ENCODE measurements around the gene TTYH2. TPM values are rescaled to one million over a fixed set of nuclear protein-coding genes. Genes with fewer than 3 reads are reported as not detected.

Gene TTYH2, protein sequence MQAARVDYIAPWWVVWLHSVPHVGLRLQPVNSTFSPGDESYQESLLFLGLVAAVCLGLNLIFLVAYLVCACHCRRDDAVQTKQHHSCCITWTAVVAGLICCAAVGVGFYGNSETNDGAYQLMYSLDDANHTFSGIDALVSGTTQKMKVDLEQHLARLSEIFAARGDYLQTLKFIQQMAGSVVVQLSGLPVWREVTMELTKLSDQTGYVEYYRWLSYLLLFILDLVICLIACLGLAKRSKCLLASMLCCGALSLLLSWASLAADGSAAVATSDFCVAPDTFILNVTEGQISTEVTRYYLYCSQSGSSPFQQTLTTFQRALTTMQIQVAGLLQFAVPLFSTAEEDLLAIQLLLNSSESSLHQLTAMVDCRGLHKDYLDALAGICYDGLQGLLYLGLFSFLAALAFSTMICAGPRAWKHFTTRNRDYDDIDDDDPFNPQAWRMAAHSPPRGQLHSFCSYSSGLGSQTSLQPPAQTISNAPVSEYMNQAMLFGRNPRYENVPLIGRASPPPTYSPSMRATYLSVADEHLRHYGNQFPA
- total RNA-seq = 10 to 100 TPM in 1 of 5 donors, 1 to 10 TPM in 3, under 1 TPM in 1; 0.58 to 17.9 (median 2.8) TPM
- polyA plus RNA-seq = 1 to 10 TPM; 1.2 to 1.8 (median 1.3) TPM
- long read RNA-seq, donor 1, partial matches to known transcripts = 0 of 2 reads
- long read RNA-seq, donor 1, other reads (novel, unspliced or antisense) = 0 of 2 reads
- long read RNA-seq, donor 2, partial matches to known transcripts = 0 of 3 reads
- long read RNA-seq, donor 2, other reads (novel, unspliced or antisense) = 0 of 3 reads
- long read RNA-seq, donor 3 = 0 reads
- long read RNA-seq, donor 4 = 0 reads
- long read RNA-seq, donor 5, partial matches to known transcripts = 0 of 3 reads
- long read RNA-seq, donor 5, other reads (novel, unspliced or antisense) = 0 of 3 reads
- long read RNA-seq, donor 6, partial matches to known transcripts = 9 of 12 reads
- long read RNA-seq, donor 6, other reads (novel, unspliced or antisense) = 0 of 12 reads
- long read RNA-seq, donor 7, partial matches to known transcripts = 7 of 9 reads
- long read RNA-seq, donor 7, other reads (novel, unspliced or antisense) = 0 of 9 reads
- long read RNA-seq, donor 8 = 0 reads
- long read RNA-seq, donor 9, partial matches to known transcripts = 6 of 8 reads
- long read RNA-seq, donor 9, other reads (novel, unspliced or antisense) = 0 of 8 reads
- long read RNA-seq, donor 10, partial matches to known transcripts = 0 of 1 reads
- long read RNA-seq, donor 10, other reads (novel, unspliced or antisense) = 0 of 1 reads

DNA sequence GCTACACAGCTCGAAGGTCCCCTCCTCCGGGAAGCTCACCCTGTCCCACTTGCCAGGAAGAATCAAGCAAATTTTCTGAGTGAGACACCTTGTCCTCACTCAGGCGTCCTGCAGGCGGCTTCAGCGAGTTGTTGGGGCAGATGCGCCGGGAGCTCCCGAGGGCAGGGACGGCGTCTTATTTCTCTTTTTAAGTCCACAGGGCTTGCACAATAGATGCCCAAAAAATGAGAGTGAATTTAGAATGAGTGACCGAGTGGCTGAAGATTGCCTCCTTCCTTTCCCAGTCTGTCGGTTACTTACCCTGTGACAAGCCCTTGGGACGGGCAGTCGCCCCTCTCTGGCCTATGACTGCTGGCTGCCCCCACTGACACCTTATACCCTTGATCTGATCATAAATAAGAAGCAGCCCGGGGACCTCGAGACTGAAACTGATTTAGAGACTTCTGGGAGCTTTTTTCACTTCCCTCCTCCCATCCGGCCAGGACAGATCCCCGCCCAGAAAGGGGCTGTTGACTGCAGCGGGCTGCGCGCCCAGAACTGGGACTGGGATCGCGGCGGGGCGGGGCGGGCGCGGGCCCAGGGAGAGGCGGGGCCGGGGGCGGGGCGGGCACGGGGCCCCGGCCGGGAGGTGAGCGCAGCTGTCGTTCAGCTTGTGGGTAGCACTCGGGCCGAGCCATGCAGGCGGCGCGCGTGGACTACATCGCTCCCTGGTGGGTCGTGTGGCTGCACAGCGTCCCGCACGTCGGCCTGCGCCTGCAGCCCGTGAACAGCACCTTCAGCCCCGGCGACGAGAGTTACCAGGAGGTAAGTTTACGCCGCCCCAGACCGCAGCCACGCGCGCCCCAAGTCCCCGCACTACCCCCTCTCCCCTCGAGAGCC, at the start of gene TTYH2:
TTYH2 (plus strand) TSS at position 659 of the 879 bp plus-strand sequence; CDS start at position 676, 17 bp downstream.
- H3K4me1 ChIP-seq = peaks cover 28 to 77% (median 52%) of the 10 kb centered on the region in 4 donors
- TF ChIP-seq POLR2A (IDR thresholded peaks at IDR 0.05) = no peak
- TF ChIP-seq, protein P1, sequence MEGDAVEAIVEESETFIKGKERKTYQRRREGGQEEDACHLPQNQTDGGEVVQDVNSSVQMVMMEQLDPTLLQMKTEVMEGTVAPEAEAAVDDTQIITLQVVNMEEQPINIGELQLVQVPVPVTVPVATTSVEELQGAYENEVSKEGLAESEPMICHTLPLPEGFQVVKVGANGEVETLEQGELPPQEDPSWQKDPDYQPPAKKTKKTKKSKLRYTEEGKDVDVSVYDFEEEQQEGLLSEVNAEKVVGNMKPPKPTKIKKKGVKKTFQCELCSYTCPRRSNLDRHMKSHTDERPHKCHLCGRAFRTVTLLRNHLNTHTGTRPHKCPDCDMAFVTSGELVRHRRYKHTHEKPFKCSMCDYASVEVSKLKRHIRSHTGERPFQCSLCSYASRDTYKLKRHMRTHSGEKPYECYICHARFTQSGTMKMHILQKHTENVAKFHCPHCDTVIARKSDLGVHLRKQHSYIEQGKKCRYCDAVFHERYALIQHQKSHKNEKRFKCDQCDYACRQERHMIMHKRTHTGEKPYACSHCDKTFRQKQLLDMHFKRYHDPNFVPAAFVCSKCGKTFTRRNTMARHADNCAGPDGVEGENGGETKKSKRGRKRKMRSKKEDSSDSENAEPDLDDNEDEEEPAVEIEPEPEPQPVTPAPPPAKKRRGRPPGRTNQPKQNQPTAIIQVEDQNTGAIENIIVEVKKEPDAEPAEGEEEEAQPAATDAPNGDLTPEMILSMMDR (IDR thresholded peaks at IDR 0.05) = peak in 1 of 7 experiments; percentile 1
- TF ChIP-seq POLR2AphosphoS5 (IDR thresholded peaks at IDR 0.05) = peak in 2 of 3 donors; percentile 40 to 64
- intact Hi-C loops (cut with DNase I; ENCODE audit: low total_unique reads) = loop anchor here (10.0 kb wide), 1 partner anchor 72 kb away; no protein-coding TSS in a partner anchor
- H3K27ac ChIP-seq = peak within 1 kb of the TSS; percentile 67 to 84 (median 75)
- peaks cover 20 to 34% (median 26%) of the 10 kb centered on the region in 4 donors for H3K36me3 ChIP-seq
- peak; percentile 88 to 96 for DNase-seq
- 0 to 2% (median 1%) methylated on average over 37 to 62 of the region's 62 CpGs for WGBS, 5 donors
- no peaks in the 10 kb centered on the region for H3K9me3 ChIP-seq
- H3K4me3 ChIP-seq = peak within 1 kb of the TSS; percentile 48 to 63 (median 52)
- H3K27me3 ChIP-seq = peaks cover 0 to 11% (median 0%) of the 10 kb centered on the region in 3 donors

DNA sequence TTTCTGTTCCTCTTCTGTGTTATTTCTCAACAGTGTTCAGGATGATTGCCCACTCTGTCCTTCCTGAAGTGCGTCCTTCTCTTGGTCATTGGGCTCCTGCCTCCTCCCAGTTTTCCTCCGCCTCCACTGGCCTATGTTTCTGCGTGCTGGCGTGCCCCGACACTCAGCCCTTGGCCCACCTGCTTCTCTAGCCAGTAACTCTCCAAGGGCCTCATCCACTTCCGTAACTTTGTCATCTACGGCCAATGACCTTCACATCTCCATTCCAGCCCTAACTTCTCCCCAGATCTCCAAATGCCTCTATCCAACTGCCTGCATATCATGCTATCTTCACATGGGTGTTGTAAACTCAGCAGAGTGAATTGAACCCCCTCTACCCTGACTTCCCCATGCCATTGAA, 49.5 kb upstream of the TTYH2 start:
- 85 to 90% (median 89%) methylated on average over 7 of the region's 7 CpGs for WGBS, 5 donors
- Histone ChIP-seq H3K27me3 (peaks cover 0 to 70% (median 0%) of the 10 kb centered on the region in 3 donors), H3K9me3 (peaks cover 0 to 2% (median 0%) of the 10 kb centered on the region in 4 donors), H3K4me3 (no peak overlapping the region), H3K4me1 (no peaks in the 10 kb centered on the region), H3K36me3 (no peaks in the 10 kb centered on the region), H3K27ac (no peak overlapping the region)
- TF ChIP-seq POLR2AphosphoS5 (IDR thresholded peaks at IDR 0.05) = no peak
- no peak for TF ChIP-seq POLR2A (IDR thresholded peaks at IDR 0.05)
- TF ChIP-seq, protein P1 (IDR thresholded peaks at IDR 0.05) = no peak
- TF ChIP-seq EP300 (IDR thresholded peaks at IDR 0.05) = no peak
- intact Hi-C loops (cut with DNase I; ENCODE audit: low total_unique reads) = no loop called here
- no peak for DNase-seq

DNA sequence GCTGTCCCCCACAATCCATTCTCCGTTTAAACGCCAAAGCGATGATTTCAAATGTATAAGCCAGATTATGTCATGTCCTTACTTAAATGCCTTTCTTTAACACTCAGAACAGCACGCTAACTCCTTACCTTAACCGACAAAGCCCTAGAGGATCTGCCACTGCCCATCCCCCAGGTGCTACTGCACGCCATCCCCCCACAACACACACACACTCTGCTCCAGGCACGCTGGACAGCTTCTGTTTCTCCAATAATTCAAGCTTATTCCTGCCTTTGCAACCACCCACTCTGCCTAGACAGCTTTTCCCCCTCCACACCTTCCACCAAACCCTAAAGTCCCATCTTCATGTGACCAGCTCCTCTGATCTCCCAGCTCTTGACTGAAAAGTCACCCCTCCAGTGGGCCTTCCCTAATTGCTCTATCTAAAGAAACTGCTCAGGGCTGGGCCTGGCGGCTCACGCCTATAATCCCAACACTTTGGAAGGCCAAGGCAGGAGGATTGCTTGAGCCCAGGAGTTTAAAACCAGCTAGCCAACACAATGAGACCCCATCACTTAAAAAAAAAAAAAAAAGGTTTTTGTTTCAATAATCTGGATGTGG, 48.8 kb upstream of the TTYH2 start:
- WGBS, 5 donors = 73 to 87% (median 81%) methylated on average over 9 of the region's 9 CpGs
- DNase-seq = no peak
- Histone ChIP-seq H3K27ac (no peak overlapping the region), H3K4me3 (no peak overlapping the region), H3K4me1 (no peaks in the 10 kb centered on the region), H3K9me3 (no peaks in the 10 kb centered on the region), H3K36me3 (no peaks in the 10 kb centered on the region), H3K27me3 (peaks cover 0 to 66% (median 0%) of the 10 kb centered on the region in 3 donors)
- intact Hi-C loops (cut with DNase I; ENCODE audit: low total_unique reads) = no loop called here
- TF ChIP-seq POLR2AphosphoS5 (IDR thresholded peaks at IDR 0.05) = no peak
- no peak for TF ChIP-seq EP300 (IDR thresholded peaks at IDR 0.05)
- TF ChIP-seq POLR2A (IDR thresholded peaks at IDR 0.05) = no peak
- TF ChIP-seq, protein P1 (IDR thresholded peaks at IDR 0.05) = no peak
